Thoracic aorta (tissue), 2 donors: Measurements from ENCODE around the gene OAT. TPM values are rescaled to one million over a fixed set of nuclear protein-coding genes. Genes with fewer than 3 reads are reported as not detected.

ENCODE experiments used
- ATAC-seq: fragments of 150-250 bp; one replicate; pipeline ENCODE4 v1.8.0; 2017; ENCODE audit warnings: low read depth; ENCODE audit not compliant: insufficient number of reproducible peaks, low FRiP score
- DNase-seq: peaks from one replicate; pipeline ENCODE4 v3.0.0-alpha.2; 2020; ENCODE audit warnings: low spot score
- H3K27ac ChIP-seq, 2 donors: fragments of 200-600 bp; sonication (generic); 1 replicate in 1 of 2; 2 replicates in 1 of 2; pipeline ENCODE4 v1.5.1; 2016; ENCODE audit warnings: mild to moderate bottlenecking in 2 of 2, moderate library complexity in 2 of 2
- H3K27me3 ChIP-seq: fragments of 200-600 bp; sonication (generic); replicated peaks from 2 replicates; pipeline ENCODE4 v1.6.0; 2016; ENCODE audit warnings: mild to moderate bottlenecking; ENCODE audit not compliant: insufficient read depth
- H3K36me3 ChIP-seq: fragments of 200-600 bp; sonication (generic); one replicate; pipeline ENCODE4 v1.5.1; 2016
- H3K4me1 ChIP-seq, 2 donors: fragments of 200-600 bp; sonication (generic); 1 replicate in 1 of 2; 2 replicates in 1 of 2; pipeline versions ENCODE4 v1.5.1 to v1.6.0; 2016; ENCODE audit warnings: low read depth in 2 of 2, mild to moderate bottlenecking in 1 of 2; ENCODE audit not compliant: control insufficient read depth in 1 of 2
- H3K4me3 ChIP-seq: fragments of 200-600 bp; sonication (generic); 2 replicates; pipeline ENCODE4 v1.5.1; 2016; ENCODE audit warnings: mild to moderate bottlenecking
- H3K9me3 ChIP-seq: fragments of 200-600 bp; sonication (generic); 2 replicates; pipeline ENCODE4 v1.5.1; 2016
- total RNA-seq, 2 donors: library from RNA; depleted of rRNA; stranded (reverse); fragments of >200 nt; gene quantifications; one replicate each; pipeline versions ENCODE4 v1.1.0 to v1.2.3, GENCODE V29; 2016
- TF ChIP-seq, protein P1 (sequence below): fragments of 200-600 bp; sonication (generic); IDR thresholded peaks from one replicate; pipeline ENCODE4 v1.5.1; 2019; ENCODE audit warnings: antibody characterized with exemption

Gene OAT
- total RNA-seq, 2 donors from 2014 or later: 74.5 to 83.7 TPM

DNA sequence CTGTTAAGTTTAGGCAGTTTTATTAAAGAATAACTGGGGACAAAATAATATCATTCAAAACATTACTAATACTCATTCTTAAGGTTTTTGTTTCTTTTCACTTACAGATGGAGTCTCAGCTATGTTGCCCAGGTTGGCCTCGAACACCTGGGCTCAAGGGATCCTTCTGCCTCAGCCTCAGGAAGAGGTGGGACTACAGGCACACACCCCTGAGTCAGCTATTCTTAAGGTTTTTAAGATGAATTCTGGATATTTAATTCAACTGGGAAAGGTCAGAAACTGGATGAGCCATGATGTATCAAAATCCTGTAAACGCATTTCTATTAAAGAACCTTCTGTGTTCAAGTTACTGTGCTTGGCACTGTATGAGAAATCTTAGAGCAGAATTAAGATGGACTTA, 3.5 kb downstream of the OAT start:
- Histone ChIP-seq H3K36me3 (peaks cover 6% of the 10 kb centered on the region), H3K27ac (peak overlapping the region; percentile 57 to 65), H3K4me1 (peaks cover 20 to 59% of the 10 kb centered on the region in 2 donors), H3K4me3 (peak overlapping the region; percentile 26), H3K9me3 (no peaks in the 10 kb centered on the region), H3K27me3 (no peaks in the 10 kb centered on the region)
- no peak for DNase-seq
- no peak for ATAC-seq
- TF ChIP-seq, protein P1, sequence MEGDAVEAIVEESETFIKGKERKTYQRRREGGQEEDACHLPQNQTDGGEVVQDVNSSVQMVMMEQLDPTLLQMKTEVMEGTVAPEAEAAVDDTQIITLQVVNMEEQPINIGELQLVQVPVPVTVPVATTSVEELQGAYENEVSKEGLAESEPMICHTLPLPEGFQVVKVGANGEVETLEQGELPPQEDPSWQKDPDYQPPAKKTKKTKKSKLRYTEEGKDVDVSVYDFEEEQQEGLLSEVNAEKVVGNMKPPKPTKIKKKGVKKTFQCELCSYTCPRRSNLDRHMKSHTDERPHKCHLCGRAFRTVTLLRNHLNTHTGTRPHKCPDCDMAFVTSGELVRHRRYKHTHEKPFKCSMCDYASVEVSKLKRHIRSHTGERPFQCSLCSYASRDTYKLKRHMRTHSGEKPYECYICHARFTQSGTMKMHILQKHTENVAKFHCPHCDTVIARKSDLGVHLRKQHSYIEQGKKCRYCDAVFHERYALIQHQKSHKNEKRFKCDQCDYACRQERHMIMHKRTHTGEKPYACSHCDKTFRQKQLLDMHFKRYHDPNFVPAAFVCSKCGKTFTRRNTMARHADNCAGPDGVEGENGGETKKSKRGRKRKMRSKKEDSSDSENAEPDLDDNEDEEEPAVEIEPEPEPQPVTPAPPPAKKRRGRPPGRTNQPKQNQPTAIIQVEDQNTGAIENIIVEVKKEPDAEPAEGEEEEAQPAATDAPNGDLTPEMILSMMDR: no peak

DNA sequence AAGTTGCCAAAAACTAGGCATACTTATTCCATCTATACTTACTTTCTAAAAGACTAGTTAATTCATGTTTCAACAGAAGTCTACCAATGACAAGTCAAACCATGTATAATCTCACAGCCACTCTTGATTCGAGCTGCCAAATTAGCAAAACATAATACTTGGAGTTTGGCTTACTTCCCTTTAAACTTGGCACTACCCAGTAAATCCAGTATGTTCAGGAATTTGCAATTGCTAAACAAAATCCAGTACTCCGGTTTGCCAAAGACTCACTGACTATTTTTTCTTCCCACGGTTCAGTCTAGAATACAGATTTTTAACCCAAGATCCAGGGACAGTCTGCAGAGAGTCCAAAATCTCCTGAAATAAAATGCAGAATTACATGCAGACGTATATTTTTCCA, 4.6 kb downstream of the OAT start:
- DNase-seq (no peak), ATAC-seq (no peak)
- Histone ChIP-seq H3K27me3 (no peaks in the 10 kb centered on the region), H3K9me3 (no peaks in the 10 kb centered on the region), H3K27ac (peak overlapping the region in 1 of 2 donors; percentile 10), H3K36me3 (peaks cover 8% of the 10 kb centered on the region), H3K4me1 (peaks cover 20 to 59% of the 10 kb centered on the region in 2 donors), H3K4me3 (peak overlapping the region; percentile 31)
- TF ChIP-seq, protein P1: no peak

DNA sequence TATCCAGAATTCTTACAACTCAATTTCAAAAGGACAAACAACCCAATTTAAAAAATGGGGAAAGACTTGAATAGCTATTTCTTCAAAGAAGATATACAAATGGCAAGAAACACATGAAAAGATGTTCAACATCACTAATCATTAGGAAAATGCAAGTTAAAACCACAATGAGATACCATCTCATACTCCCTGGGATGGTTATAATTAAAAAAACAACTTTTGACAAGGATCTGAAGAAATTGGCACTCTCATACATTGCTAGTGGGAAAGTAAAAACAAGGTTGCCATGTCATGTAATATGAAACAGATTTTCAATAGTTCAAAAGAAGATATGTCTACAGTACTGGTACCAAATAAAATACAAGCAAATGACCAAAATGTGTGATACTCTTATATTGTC, 9.0 kb downstream of the OAT start:
- H3K4me1 ChIP-seq: peaks cover 5 to 32% of the 10 kb centered on the region in 2 donors
- peaks cover 31% of the 10 kb centered on the region for H3K36me3 ChIP-seq
- H3K4me3 ChIP-seq: no peak overlapping the region
- ATAC-seq (no peak), DNase-seq (no peak)
- TF ChIP-seq, protein P1: no peak
- H3K27ac ChIP-seq: no peak overlapping the region
- no peaks in the 10 kb centered on the region for H3K27me3 ChIP-seq
- H3K9me3 ChIP-seq: no peaks in the 10 kb centered on the region

DNA sequence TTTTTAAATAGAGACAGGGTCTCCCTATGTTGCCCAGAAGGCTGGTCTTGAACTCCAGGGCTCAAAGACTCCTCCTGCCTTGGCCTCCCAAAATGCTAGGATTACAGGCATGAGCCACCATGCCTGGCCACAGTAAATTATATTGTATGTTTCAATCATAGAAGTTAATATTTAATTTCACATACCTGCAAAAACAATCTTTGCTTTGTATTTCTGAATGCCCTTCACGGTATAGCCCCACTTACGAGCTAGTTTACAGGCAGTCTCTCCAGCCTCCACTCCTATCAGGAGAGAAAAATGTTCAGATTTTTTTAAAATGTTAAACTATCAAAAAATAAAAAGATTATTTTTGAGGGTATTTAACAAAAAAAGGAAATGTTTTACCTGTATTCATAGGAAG, 10.4 kb downstream of the OAT start:
- DNase-seq (no peak), ATAC-seq (no peak)
- Histone ChIP-seq H3K4me3 (no peak overlapping the region), H3K4me1 (peaks cover 0 to 19% of the 10 kb centered on the region in 2 donors), H3K27me3 (no peaks in the 10 kb centered on the region), H3K9me3 (no peaks in the 10 kb centered on the region), H3K27ac (no peak overlapping the region), H3K36me3 (peaks cover 38% of the 10 kb centered on the region)
- TF ChIP-seq, protein P1: no peak

DNA sequence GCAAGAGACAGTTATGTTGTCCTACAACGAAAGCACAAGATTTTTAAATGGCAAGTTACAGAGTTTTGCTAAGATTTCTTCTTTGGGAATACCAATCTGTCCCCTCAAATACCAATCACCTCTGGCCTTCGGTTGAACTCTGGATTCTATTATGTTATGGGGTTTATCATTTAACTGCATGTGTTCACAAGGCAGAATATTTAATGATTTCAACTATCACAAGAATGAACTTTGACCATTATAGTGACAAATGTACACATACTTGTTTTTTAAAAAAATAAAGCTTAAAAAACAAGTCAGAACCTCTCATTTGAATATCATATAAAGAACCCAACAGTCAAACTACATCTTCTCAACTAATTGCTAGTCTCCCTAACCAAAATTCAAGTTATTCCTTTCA, 11.3 kb downstream of the OAT start:
- peaks cover 45% of the 10 kb centered on the region for H3K36me3 ChIP-seq
- ATAC-seq (no peak), DNase-seq (no peak)

More for the DNA sequence above, 11.3 kb downstream of the OAT start:
- no peaks in the 10 kb centered on the region for H3K9me3 ChIP-seq
- TF ChIP-seq, protein P1: no peak
- H3K27me3 ChIP-seq: no peaks in the 10 kb centered on the region
- H3K4me1 ChIP-seq: peaks cover 0 to 10% of the 10 kb centered on the region in 2 donors
- no peak overlapping the region for H3K4me3 ChIP-seq
- no peak overlapping the region for H3K27ac ChIP-seq
